HG03342 (cell line): Measurements from ENCODE around the gene ODC1.

Experiments used
- ATAC-seq: cut with Tn5 transposase; IDR thresholded peaks from one replicate; pipeline ENCODE4 v1.9.1; 2021; ENCODE audit warnings: mild to moderate bottlenecking, moderate library complexity; ENCODE audit not compliant: unreplicated experiment

ODC1 gene

DNA sequence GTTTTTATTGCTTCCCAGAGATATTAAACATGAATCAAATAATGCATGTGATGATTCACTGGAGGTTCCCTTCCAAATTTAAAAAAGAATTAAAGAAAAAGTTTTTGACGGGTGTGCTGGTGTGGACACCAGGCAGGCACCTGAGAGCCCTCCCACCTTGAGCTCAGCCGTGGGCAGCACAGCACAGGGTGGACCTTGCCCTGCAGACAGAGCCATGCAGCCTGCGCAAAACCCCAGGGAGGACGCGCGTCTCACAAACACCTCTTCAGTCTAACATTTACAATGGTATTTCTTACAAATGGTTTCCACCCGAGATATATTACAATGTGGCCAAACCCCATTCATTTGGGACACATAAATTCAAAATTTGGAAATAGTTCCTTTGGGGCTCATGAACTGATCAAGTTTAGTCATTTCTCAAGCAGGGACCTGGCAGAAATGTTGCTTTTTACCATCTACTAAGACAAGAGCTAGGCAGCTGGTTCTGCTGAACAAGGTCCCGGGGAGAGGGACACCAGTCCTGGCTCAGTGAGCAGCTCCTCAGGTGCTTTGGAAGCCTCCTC, 45.4 kb downstream of the ODC1 start:
- no peak for ATAC-seq

DNA sequence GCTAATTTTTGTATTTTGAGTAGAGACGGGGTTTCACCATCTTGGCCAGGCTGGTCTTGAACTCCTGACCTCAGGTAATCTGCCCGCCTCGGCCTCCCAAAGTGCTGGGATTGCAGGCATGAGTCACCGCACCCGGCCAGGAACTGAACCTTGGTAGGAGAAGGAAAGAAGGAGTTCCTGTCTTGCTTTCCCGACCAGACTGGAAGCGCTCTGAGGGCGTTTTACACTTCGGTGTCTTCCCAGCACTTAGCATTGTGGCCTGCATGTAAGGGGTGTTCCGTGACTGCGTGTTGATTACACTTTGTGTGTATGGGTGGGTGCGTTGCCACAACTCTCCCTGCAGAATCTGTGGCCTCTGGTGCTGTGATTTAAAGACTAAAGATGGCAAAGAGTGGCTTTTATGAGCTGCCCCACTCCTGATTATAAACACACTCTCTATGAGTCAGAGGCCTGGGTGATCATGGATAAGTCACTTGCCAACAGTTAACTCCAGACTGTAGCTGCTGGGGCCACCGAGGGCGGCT, 46.0 kb downstream of the ODC1 start:
- no peak for ATAC-seq

DNA sequence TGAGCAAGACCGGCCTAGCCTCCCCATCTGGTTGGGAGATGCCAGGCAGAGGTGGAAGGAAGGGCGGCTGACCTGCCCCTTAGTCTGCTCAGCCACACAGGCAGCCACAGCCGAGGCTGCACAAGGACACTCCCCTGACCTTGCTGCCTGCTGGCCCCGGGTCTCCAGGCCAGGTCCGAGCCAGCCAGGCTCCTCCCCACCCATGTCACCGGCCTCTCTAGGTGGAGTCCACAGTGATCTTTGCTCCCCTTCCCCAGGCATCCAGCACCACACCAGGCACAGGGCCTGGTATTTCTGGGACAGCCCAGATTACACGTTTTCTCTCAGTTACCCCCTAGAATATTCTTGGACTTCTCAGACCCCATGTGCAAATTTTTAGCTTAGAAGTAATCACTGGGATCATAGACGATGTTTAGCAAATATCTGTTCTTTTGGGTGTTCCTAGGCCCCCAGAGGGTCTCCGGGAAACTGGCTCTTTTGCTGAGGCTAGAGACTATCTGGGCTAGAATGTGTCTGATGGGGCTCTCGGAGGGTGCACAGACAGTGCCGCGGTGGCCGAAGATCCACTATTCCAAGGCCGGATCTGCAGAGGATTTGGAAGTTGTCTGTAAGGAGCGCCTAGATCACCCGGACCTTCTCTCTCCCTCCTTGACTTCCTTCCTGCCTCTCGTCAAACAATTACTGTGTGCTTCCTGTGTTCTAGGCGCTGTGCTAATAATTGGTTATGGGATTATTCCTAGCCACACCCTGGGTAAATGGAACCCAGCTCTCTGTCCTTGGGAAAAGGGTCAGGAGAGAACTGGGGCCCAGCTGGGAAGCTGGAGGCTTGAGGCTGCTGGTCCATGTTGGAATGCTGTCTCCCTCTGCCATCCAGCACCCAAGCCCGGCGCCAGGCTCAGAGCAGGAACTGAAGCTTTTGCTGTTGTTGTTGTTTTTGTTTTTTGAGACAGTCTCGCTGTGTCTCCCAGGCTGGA, 46.9 kb downstream of the ODC1 start:
- no peak for ATAC-seq

DNA sequence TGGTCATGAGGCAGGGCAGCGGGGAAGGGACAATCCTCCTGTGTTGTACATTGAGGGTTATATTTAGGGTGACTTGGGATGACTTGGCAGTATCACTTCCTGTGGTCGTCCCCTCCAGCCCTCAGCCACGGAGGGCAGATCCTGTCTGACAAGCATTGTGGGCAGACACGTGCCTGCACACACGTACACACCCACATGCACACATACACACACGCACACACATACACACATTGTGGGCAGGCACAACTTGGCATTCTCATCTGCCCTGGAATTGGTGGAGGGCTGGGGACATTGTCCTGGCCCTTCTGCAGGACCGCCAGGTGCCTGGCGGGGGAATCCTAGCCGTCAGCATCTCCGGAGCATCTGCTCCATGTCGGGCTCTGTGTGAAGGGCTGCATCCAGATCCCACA, 47.6 kb downstream of the ODC1 start:
- ATAC-seq, result no peak

DNA sequence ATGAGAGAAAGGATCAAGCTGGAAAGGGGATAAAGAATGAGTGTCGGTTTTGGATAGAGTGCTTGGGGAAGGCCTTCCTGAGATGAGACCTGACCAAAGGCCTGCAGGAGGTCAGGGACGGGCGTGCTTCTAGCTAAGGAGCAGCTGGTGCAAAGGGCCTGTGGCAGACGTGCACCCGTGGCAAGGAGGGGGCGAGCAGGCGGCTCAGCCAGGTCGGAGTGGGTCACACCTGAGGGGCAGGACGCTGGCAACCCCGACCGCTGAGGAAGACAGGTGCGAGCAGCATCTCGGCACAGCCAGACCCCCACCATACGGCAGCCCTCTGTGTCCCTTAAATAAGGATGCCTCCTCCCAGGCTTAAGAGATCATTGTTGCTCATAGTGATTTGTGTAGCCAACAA, 48.1 kb downstream of the ODC1 start:
- ATAC-seq, result no peak

DNA sequence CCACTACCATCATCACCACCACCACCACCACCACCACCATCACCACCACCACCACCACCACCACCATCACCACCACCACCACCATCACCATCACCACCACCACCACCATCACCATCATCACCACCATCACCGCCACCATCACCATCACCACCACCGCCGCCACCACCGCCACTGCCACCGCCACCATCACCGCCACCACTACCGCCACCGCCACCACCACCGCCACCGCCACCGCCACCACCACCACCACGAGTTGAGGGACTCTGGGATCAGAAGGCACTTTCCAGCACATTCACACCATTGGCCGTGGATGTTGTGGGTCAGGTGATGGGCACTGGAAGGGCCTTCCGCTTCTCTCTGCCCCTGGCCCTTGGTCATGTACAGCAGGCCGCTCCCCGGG, 48.8 kb downstream of the ODC1 start:
- ATAC-seq, result no peak

DNA sequence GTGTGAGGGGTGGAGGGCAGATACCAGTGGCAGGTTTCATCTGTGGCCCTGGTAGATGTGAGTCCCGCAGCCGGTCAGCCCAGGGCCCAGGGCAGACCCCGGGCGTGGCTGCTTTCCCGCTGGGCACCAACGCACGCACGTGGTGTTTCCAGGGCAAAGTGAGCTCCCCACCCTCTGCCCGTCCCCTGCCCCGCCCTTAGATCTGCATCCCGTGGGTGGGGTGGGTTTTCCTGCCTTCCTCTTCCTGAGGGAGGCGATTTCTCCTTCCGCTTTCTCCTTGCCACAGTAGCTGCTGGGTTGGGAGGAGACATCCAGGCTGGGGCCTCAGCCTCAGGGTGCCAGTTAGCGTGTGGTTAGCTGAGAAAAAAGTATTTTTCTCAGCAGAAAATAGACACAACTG, 49.6 kb downstream of the ODC1 start:
- ATAC-seq, result no peak

DNA sequence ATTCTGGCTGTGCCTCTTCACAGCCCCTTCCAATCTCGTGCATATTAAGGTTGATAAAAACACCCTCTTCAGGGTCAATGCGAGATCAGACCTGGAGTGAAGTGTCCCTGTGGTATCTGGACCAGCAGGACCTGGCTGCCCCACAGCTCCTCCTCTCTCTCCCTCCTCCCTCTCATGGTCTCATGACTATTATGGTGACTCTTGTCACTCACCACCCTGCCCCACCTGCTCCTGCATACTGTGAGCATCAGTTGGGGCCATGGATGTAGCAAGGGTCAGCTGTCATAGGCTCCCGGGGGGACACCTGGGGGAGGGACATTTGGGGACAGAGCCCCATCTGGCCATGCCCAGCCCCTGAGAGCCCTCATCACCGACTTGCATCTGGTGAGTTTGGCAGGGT, 50.2 kb downstream of the ODC1 start:
- no peak for ATAC-seq

DNA sequence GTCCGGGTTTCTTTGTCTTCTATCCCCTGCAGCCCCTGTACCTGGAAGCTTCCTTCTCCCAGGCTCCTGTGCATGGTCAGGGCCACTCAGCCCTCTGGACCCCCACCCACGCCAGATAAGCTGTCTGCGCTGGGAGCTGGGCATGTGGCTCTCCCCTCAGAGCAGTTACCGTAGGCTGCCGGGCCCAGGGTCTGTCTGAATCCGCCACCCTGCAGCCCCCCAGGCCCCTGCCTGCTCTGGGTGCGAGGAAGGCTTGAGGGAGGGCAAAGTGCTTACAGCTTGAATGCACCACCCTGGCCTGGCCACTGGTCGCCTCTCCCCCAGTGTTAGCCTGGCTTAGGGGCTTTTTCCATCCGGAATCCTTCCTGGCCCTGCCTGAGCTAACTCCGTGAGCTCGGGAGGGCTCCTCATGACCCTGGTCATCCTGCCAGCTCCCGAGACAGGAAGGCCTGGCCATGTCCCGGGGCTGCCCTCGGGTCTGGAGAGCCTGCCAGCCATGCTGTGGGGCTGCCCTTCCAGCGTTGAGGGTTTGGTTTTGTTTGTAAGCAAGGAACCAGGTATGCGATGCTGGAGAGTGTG, 50.7 kb downstream of the ODC1 start:
- ATAC-seq, result no peak

DNA sequence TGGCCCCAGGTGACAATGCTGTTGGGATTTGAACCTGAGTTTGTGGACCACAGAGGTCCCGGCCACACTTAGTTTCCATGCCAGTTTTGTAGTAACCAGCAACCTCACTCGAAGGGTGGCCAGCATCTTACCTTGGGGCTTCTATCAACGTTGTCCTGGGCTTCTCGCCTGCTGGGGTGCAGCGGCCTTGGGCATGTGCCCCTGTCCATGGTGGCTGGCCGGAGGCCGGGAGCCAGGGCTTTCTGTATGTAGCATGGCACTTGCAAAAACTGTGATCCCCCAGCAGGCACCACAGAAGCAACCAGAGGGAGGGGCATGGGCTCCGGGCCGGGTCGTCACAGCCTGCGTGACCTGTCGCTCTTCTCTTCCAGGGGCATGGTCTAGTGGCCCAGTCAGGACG, 51.7 kb downstream of the ODC1 start:
- ATAC-seq, result no peak

DNA sequence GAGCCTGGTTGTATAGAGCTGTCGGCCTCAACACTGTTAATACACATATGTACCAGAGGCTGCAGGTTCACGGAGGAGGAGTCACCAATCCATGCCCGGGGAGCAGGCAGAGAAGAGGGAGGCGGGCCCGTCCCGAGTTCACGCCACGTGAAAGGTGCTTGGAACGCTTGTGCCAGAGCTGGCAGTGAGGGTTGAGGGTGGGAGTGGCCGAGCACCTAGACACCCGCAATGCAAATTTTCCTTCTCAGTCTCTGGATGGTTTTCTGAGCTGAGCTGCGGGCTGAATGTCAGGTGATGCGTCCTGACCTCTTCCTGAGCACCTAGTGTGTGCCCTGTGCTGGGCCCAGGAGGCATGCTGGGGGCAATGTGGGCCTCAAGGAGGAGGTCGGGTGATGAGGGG, 52.2 kb downstream of the ODC1 start:
- no peak for ATAC-seq

DNA sequence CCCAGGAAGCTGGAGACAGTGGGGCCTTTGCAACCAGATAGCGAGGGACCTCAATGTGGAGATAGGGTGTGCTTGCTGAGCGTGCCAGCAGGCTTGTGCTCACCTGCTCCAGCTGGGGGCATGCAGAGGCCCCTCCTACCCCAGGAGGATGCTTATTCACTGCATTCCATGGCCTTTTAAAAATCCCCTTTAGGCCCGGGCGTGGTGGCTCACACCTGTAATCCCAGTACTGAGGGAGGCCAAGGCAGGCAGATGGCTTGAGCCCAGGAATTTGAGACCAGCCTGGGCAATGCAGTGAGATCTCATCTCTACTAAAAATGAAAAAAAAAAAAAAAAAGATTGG, 54.5 kb downstream of the ODC1 start:
- ATAC-seq, result no peak

DNA sequence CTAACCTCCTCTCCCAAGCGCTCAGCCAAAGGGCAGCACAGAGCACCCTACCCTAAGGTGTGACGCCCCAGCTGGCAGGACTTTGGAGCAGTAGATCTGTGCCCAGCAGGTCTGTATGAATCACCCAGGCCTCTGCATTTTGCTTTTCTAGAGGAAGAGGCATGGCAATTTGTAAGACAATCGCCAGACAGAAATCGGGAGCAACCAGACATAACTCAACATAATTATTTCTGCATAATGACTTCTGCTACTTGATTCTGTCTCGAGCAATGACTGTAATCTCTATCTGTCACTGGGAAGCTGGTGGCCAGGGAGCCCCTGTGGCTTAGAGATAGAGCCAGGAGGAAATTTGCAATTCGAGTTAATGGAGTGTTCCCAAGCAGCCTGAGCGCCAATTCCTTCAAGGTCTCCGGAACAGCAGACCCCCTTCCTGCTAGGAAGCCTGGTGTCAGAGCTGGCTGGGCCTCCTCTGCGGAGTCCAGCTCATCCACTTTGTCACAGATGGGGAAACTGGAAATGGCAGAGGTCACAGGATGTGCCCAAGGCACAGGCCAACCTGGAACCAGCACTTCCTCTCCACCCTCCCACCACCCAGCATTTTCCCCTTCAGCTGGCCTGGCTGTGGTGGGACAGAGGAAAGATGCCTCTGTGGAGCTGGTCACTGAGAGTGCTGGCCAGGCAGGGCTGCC, 55.0 kb downstream of the ODC1 start:
- no peak for ATAC-seq

DNA sequence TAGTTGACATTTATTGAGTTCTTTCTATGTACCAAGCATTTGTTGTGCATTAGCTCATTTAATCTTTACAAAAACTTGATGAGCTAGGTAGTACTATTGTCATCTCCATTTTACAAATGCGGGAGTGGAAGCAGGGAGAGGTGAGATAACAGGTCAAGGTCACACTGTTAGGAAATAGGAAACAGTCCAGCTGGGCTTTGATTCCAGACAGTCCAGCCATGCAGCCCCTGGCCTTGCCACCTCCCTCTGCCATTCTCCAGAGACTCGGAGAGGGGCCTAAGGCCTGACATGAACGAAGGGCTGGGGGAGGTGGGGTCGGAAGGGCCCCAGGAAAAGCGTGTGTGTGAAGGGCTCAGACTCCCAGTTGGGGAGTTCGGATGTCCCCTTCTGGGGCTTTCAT, 55.6 kb downstream of the ODC1 start:
- no peak for ATAC-seq

DNA sequence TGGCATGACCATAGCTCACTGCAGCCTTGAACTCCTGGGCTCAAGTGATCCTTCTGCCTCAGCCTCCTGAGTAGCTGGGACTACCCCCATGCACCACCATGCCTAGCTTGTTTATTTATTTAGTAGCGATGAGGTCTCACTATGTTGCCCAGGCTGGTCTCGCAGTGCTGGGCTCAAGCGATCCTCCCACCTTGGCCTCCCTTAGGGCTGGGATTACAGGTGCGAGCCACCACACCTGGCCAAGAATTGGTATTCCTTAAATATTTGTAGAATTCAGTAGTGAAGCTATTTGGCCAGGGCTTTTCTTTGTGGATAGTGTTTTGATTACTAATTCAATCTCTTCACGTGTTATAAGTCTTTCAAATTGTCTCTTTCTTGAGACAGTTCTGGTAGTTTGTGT, 56.0 kb downstream of the ODC1 start:
- ATAC-seq, result no peak

DNA sequence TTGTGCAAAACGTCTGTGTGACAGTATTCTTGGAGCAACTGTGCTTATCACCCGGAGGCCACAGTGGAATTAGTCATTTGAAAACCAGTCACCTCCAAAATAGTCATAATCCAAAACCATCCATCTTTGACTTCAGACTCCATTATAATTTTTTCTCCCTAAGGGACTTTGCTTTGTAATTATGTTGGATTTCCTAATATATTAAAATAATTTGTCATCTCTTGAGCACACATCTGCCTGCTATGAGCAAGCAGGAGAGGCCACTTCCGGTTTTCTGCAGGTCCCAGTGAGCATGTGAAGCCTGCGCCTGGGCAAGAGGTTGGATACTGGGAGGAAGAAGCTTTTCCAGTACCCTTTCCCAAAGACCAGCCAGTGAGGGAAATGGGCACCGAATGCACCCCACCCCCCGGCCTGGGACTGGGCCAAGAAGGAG, 57.7 kb downstream of the ODC1 start:
- no peak for ATAC-seq
